Smooth muscle cell (in vitro differentiated cells): Measurements from ENCODE around the gene ZBED2. TPM values are rescaled to one million over a fixed set of nuclear protein-coding genes. Genes with fewer than 3 reads are reported as not detected.

Source experiments
- DNase-seq: peaks from one replicate; lab custom pipeline; 2025; ENCODE audit not compliant: unreplicated experiment; lab: John Stamatoyannopoulos, UW
- H2AFZ ChIP-seq: fragments of 200-600 bp; sonication (generic); 2 replicates; pipeline ENCODE4 v1.6.0; 2016; ENCODE audit warnings: antibody characterized with exemption, low read depth, mild to moderate bottlenecking
- H3F3A ChIP-seq: fragments of 200-600 bp; sonication (generic); 2 replicates; pipeline ENCODE4 v1.6.0; 2017; ENCODE audit warnings: antibody characterized with exemption, low read depth
- H3K27ac ChIP-seq: fragments of 200-600 bp; sonication (generic); 2 replicates; pipeline ENCODE4 v1.5.1; 2016; ENCODE audit warnings: low read depth, mild to moderate bottlenecking
- H3K27me3 ChIP-seq: fragments of 200-600 bp; sonication (generic); 2 replicates; pipeline ENCODE4 v1.6.1; 2016; ENCODE audit warnings: low read depth, mild to moderate bottlenecking
- H3K36me3 ChIP-seq: fragments of 200-600 bp; sonication (generic); 2 replicates; pipeline ENCODE4 v1.5.1; 2016; ENCODE audit warnings: low read depth
- H3K4me1 ChIP-seq: fragments of 200-600 bp; sonication (generic); 2 replicates; pipeline ENCODE4 v1.5.1; 2016; ENCODE audit warnings: low read depth
- H3K4me2 ChIP-seq: fragments of 200-600 bp; sonication (generic); 2 replicates; pipeline ENCODE4 v1.6.0; 2016; ENCODE audit warnings: mild to moderate bottlenecking
- H3K4me3 ChIP-seq: fragments of 200-600 bp; sonication (generic); 2 replicates; pipeline ENCODE4 v1.5.1; 2016; ENCODE audit warnings: mild to moderate bottlenecking
- H3K79me2 ChIP-seq: fragments of 200-600 bp; sonication (generic); 2 replicates; pipeline ENCODE4 v1.6.0; 2016; ENCODE audit warnings: low read depth, mild to moderate bottlenecking
- H3K9ac ChIP-seq: fragments of 200-600 bp; sonication (generic); 2 replicates; pipeline ENCODE4 v1.6.0; 2016; ENCODE audit warnings: low read depth
- H3K9me3 ChIP-seq: fragments of 200-600 bp; sonication (generic); replicated peaks from 2 replicates; pipeline ENCODE4 v1.5.1; 2016; ENCODE audit warnings: low read depth
- H4K20me1 ChIP-seq: fragments of 200-600 bp; sonication (generic); 2 replicates; pipeline ENCODE4 v1.6.0; 2016; ENCODE audit warnings: low read depth
- CTCF ChIP-seq: fragments of 200-600 bp; sonication (generic); IDR thresholded peaks from 2 replicates; pipeline ENCODE4 v1.5.1; 2017; ENCODE audit warnings: borderline replicate concordance, mild to moderate bottlenecking, antibody characterized with exemption; ENCODE audit not compliant: insufficient read depth, poor library complexity, severe bottlenecking
- WGBS: methylation state at CpG from one replicate; pipeline ENCODE4 v1.1.7; 2016; ENCODE audit warnings: low lambda C conversion rate; 5-methylcytosine and 5-hydroxymethylcytosine counted together
- polyA plus RNA-seq: library from polyadenylated mRNA; unstranded; fragments of >200 nt; fragmentation: Nextera tagmentation; extraction: Ambion mirVana; gene quantifications from 2 replicates; pipeline ENCODE4 v1.2.1, GENCODE V29; 2016
- total RNA-seq: library from RNA; depleted of rRNA; stranded (reverse); fragments of >200 nt; gene quantifications from 2 replicates; pipeline ENCODE4 v1.2.3, GENCODE V29; 2014

The ZBED2 gene
- total and polyA plus RNA-seq, 2 experiments from 2014 or later: 2.4 to 9.2 TPM

GRCh38 chr3:111584744-111585143, 10.4 kb downstream of the ZBED2 start:
- H3K4me3 ChIP-seq: no peak overlapping the region
- WGBS: 64% methylated on average over 1 of the region's 1 CpG

GRCh38 chr3:111582120-111582474, 13.0 kb downstream of the ZBED2 start:
- H3K4me3 ChIP-seq: no peak overlapping the region
- no peaks in the 10 kb centered on the region for H3K9me3 ChIP-seq
- H3K79me2 ChIP-seq: no peaks in the 10 kb centered on the region
- H3K9ac ChIP-seq: peak overlapping the region; percentile 25
- H3K4me1 ChIP-seq: no peaks in the 10 kb centered on the region
- peak overlapping the region; percentile 87 for H3K27ac ChIP-seq
- WGBS: 0% methylated on average over 1 of the region's 1 CpG
- H2AFZ ChIP-seq: no peak overlapping the region
- H3K4me2 ChIP-seq: peak overlapping the region; percentile 24
- no peaks in the 10 kb centered on the region for H4K20me1 ChIP-seq
- no peaks in the 10 kb centered on the region for H3K36me3 ChIP-seq
- peaks cover 13% of the 10 kb centered on the region for H3F3A ChIP-seq
- no peak for DNase-seq
- no peak for TF ChIP-seq CTCF
- no peaks in the 10 kb centered on the region for H3K27me3 ChIP-seq

More at GRCh38 chr3:111584744-111585143, 10.4 kb downstream of the ZBED2 start:
- Histone ChIP-seq H4K20me1 (no peaks in the 10 kb centered on the region), H3K36me3 (no peaks in the 10 kb centered on the region), H3K9ac (no peak overlapping the region), H3K4me2 (peak overlapping the region; percentile 14), H2AFZ (no peak overlapping the region), H3F3A (peaks cover 10% of the 10 kb centered on the region), H3K4me1 (no peaks in the 10 kb centered on the region), H3K27ac (peak overlapping the region; percentile 73), H3K27me3 (no peaks in the 10 kb centered on the region), H3K9me3 (no peaks in the 10 kb centered on the region), H3K79me2 (no peaks in the 10 kb centered on the region)
- no peak for TF ChIP-seq CTCF
- DNase-seq: no peak

- Histone ChIP-seq H3K9ac (no peak overlapping the region), H3K4me3 (no peak overlapping the region), H3F3A (peaks cover 13% of the 10 kb centered on the region), H2AFZ (no peak overlapping the region), H4K20me1 (no peaks in the 10 kb centered on the region), H3K9me3 (no peaks in the 10 kb centered on the region), H3K27me3 (no peaks in the 10 kb centered on the region), H3K4me2 (peak overlapping the region; percentile 24), H3K36me3 (no peaks in the 10 kb centered on the region), H3K4me1 (no peaks in the 10 kb centered on the region), H3K79me2 (no peaks in the 10 kb centered on the region), H3K27ac (peak overlapping the region; percentile 87)
- WGBS: 50% methylated on average over 2 of the region's 2 CpGs
- TF ChIP-seq CTCF: no peak
- no peak for DNase-seq
These were observed 13.6 kb downstream of the ZBED2 start for GRCh38 chr3:111581403-111582119.

GRCh38 chr3:111579495-111579894, 15.7 kb downstream of the ZBED2 start:
- H4K20me1 ChIP-seq: no peaks in the 10 kb centered on the region
- no peak for TF ChIP-seq CTCF
- no peak overlapping the region for H2AFZ ChIP-seq
- WGBS: 99% methylated on average over 5 of the region's 5 CpGs
- no peak overlapping the region for H3K4me3 ChIP-seq
- no peaks in the 10 kb centered on the region for H3K4me1 ChIP-seq
- H3K36me3 ChIP-seq: no peaks in the 10 kb centered on the region
- H3K79me2 ChIP-seq: no peaks in the 10 kb centered on the region
- DNase-seq: no peak
- no peaks in the 10 kb centered on the region for H3K27me3 ChIP-seq
- no peak overlapping the region for H3K27ac ChIP-seq
- H3K4me2 ChIP-seq: no peak overlapping the region
- H3K9me3 ChIP-seq: no peaks in the 10 kb centered on the region
- H3F3A ChIP-seq: peaks cover 13% of the 10 kb centered on the region
- no peak overlapping the region for H3K9ac ChIP-seq
